IMR-90 (cell line): ENCODE data around the gene MXRA8. TPM values are rescaled to one million over a fixed set of nuclear protein-coding genes. Genes with fewer than 3 reads are reported as not detected.
A peak's percentile ranks its signal among the peaks of the same experiment; 100 is the strongest.

Source experiments
- ATAC-seq: fragments of 200-7000 bp; cut with Tn5 transposase; 2 replicates; pipeline ENCODE4 v1.9.1; 2020; ENCODE audit warnings: low read depth, mild to moderate bottlenecking, moderate library complexity
- BruUV-seq: library from RNA; stranded (reverse); fragments of 400-500 nt; replicated peaks from 2 replicates; lab custom pipeline; 2021; lab: Mats Ljungman, UMichigan
- CTCF ChIA-PET: fragments of 300-600 bp; formaldehyde crosslinking; extraction: SDS; loops from one replicate; lab custom pipeline; 2021; ENCODE audit warnings: antibody characterized with exemption; lab: Yijun Ruan, JAX
- POLR2A ChIA-PET: fragments of 300-600 bp; sonication (Branson Sonifier 250); formaldehyde crosslinking; loops from one replicate; lab custom pipeline; 2022; ENCODE audit warnings: antibody characterized with exemption; ENCODE audit not compliant: unreplicated experiment; lab: Charles Lee
- DNase-seq: peaks from one replicate; pipeline ENCODE4 v3.0.0; 2013
- H2AFZ ChIP-seq: replicated peaks from 2 replicates; pipeline ENCODE3; 2013; ENCODE audit warnings: low read length, mild to moderate bottlenecking; ENCODE audit not compliant: poor library complexity
- H2AK5ac ChIP-seq: 2 replicates; pipeline ENCODE4 v1.6.1; 2013; ENCODE audit warnings: low read depth, low read length, inconsistent platforms
- H2AK9ac ChIP-seq: replicated peaks from 2 replicates; pipeline ENCODE3; 2013; ENCODE audit warnings: mild to moderate bottlenecking, low read depth, low read length, moderate library complexity; ENCODE audit not compliant: poor library complexity
- H2BK120ac ChIP-seq: 2 replicates; pipeline ENCODE4 v1.6.1; 2013; ENCODE audit warnings: low read depth, low read length, inconsistent platforms
- H2BK15ac ChIP-seq: 3 replicates; pipeline ENCODE4 v1.6.1; 2013; ENCODE audit warnings: low read depth, low read length, inconsistent platforms
- H2BK20ac ChIP-seq: 2 replicates; pipeline ENCODE4 v1.6.1; 2013; ENCODE audit warnings: low read depth, mild to moderate bottlenecking, inconsistent platforms, low read length, moderate library complexity
- H2BK5ac ChIP-seq: 2 replicates; pipeline ENCODE4 v1.6.1; 2013; ENCODE audit warnings: mild to moderate bottlenecking, low read depth, low read length, inconsistent platforms; ENCODE audit not compliant: poor library complexity, severe bottlenecking
- H3K14ac ChIP-seq: replicated peaks from 2 replicates; pipeline ENCODE4 v1.6.1; 2013; ENCODE audit warnings: low read depth, low read length, inconsistent platforms
- H3K18ac ChIP-seq: 2 replicates; pipeline ENCODE4 v1.6.1; 2013; ENCODE audit warnings: low read depth, low read length, control low read depth
- H3K23ac ChIP-seq: 2 replicates; pipeline ENCODE4 v1.6.1; 2013; ENCODE audit warnings: low read depth, low read length, inconsistent platforms
- H3K27ac ChIP-seq: 2 replicates; pipeline ENCODE4 v1.5.1; 2013; ENCODE audit warnings: mild to moderate bottlenecking, control low read depth, low read length; ENCODE audit not compliant: insufficient read depth
- H3K27me3 ChIP-seq: 2 replicates; pipeline ENCODE4 v1.6.1; 2013; ENCODE audit warnings: low read length; ENCODE audit not compliant: control insufficient read depth, insufficient read depth
- H3K36me3 ChIP-seq: 2 replicates; pipeline ENCODE4 v1.6.1; 2013; ENCODE audit warnings: low read length, mixed read lengths; ENCODE audit not compliant: control insufficient read depth, insufficient read depth
- H3K4ac ChIP-seq: 2 replicates; pipeline ENCODE4 v1.6.1; 2013; ENCODE audit warnings: low read depth, low read length, inconsistent platforms
- H3K4me1 ChIP-seq: 2 replicates; pipeline ENCODE4 v1.6.1; 2013; ENCODE audit warnings: low read length, mixed read lengths; ENCODE audit not compliant: control insufficient read depth, insufficient read depth
- H3K4me2 ChIP-seq: 2 replicates; pipeline ENCODE4 v1.6.1; 2013; ENCODE audit warnings: low read depth, mild to moderate bottlenecking, control low read depth, low read length, moderate library complexity
- H3K4me3 ChIP-seq: 2 replicates; pipeline ENCODE4 v1.5.1; 2013; ENCODE audit warnings: low read depth, mild to moderate bottlenecking, control low read depth, low read length, moderate library complexity; ENCODE audit not compliant: insufficient read depth
- H3K56ac ChIP-seq: 2 replicates; pipeline ENCODE4 v1.6.1; 2013; ENCODE audit warnings: low read length, inconsistent platforms; ENCODE audit not compliant: insufficient read depth; ENCODE audit errors: extremely low read depth
- H3K79me1 ChIP-seq, 2 experiments: 2 replicates each; pipeline ENCODE4 v1.6.1; 2013; ENCODE audit warnings: low read length in 2 of 2, inconsistent platforms in 1 of 2, low read depth in 1 of 2
- H3K9ac ChIP-seq: 2 replicates; pipeline ENCODE4 v1.6.1; 2013; ENCODE audit warnings: low read depth, low read length, control low read depth
- H3K9me1 ChIP-seq: 2 replicates; pipeline ENCODE4 v1.6.1; 2013; ENCODE audit warnings: low read length, inconsistent platforms; ENCODE audit not compliant: insufficient read depth
- H3K9me3 ChIP-seq: 2 replicates; pipeline ENCODE4 v1.6.1; 2013; ENCODE audit warnings: low read length; ENCODE audit not compliant: control insufficient read depth, insufficient read depth
- H4K20me1 ChIP-seq: 2 replicates; pipeline ENCODE4 v1.6.1; 2013; ENCODE audit warnings: low read length, inconsistent platforms; ENCODE audit not compliant: insufficient read depth
- H4K5ac ChIP-seq: 2 replicates; pipeline ENCODE4 v1.6.1; 2013; ENCODE audit warnings: mild to moderate bottlenecking, low read depth, low read length, control low read depth
- H4K8ac ChIP-seq, 2 experiments: 2 replicates each; pipeline ENCODE4 v1.6.1; 2013; ENCODE audit warnings: low read depth in 2 of 2, low read length in 2 of 2, control low read depth in 1 of 2, inconsistent platforms in 1 of 2
- H4K91ac ChIP-seq: 2 replicates; pipeline ENCODE4 v1.6.1; 2013; ENCODE audit warnings: low read depth, low read length, inconsistent platforms; ENCODE audit not compliant: insufficient read depth
- CEBPB ChIP-seq: IDR thresholded peaks from 2 replicates; pipeline ENCODE4 v1.6.1; 2012; ENCODE audit warnings: low read depth, low read length, improper control_type of control experiment
- NFE2L2 ChIP-seq: fragments of 150-350 bp; IDR thresholded peaks from 2 replicates; pipeline ENCODE4 v1.6.1; 2016; ENCODE audit warnings: low read depth, mild to moderate bottlenecking, low read length
- WGBS, 2 experiments: methylation state at CpG; one replicate each; pipeline versions ENCODE4 v1.1.5 to v1.1.7; 2013; ENCODE audit warnings: missing lambda C conversion rate in 2 of 2; ENCODE audit not compliant: insufficient read length in 1 of 2; ENCODE audit errors: extremely low coverage in 2 of 2; 5-methylcytosine and 5-hydroxymethylcytosine counted together
- dilution Hi-C: fragments of 300-500 bp; cut with HindIII; formaldehyde crosslinking; loops from one replicate; pipeline ENCODE4 v1.14.3; 2018; ENCODE audit warnings: low sequenced_read_pairs; ENCODE audit not compliant: unreplicated experiment
- in situ Hi-C: fragments of 300-500 bp; cut with MboI; formaldehyde crosslinking; loops from 3 replicates; pipeline ENCODE4 v1.14.3; 2019; ENCODE audit warnings: low sequenced_read_pairs, inconsistent platforms, mixed read lengths
- intact Hi-C: fragments of 100-400 bp; cut with micrococcal nuclease; formaldehyde crosslinking; loops from 2 replicates; pipeline ENCODE4 v1.10.0; 2022
- polyA plus RNA-seq, 3 experiments: library from polyadenylated mRNA; depleted of rRNA; stranded (reverse); fragments of >200 nt; gene quantifications; 2 replicates each; pipeline ENCODE4 v1.2.3, GENCODE V29; 2012; ENCODE audit warnings: low replicate concordance in 1 of 3
- total RNA-seq: library from RNA; depleted of rRNA; stranded (reverse); fragments of >200 nt; gene quantifications from 2 replicates; pipeline ENCODE4 v1.2.3, GENCODE V29; 2012

The MXRA8 gene
- total and polyA plus RNA-seq, 2 of the 4 experiments (the other 2 are of a cell fraction): 92.5 to 469 TPM

DNA sequence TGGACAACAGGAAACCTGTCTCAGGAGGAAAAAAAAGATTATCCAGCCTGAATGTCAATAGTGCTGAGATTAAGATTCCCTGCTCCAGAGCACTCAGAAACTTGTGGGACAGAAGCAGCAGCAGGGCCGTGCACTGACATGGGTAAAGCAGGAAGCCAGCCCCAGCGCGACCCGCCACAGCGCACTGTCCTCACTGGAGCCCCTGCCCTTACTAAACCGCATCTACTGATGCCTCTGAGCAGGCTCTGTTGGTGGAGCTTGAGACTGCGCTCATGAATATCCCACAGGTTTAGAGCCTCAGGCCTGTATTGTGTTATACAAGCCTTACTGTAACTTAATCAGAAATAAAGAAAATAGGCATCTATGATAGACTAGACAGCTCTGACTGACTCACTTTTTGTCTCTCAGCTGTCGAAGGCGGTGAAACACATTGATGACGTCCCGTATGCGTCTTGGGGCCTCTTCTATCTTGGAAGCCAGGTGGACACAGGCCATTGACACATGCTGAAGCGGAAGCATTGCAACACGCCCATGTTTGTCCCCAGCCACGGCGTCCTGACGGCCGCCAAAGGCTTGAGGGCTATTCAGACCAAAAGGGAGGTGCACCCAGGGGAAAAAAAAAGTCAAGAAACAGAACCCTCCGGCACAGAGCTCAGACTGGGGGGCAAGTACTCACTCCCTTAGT lies 39.6 kb upstream of the MXRA8 start:
- DNase-seq: peak; percentile 34
- no peak for TF ChIP-seq NFE2L2
- peak; percentile 63 for TF ChIP-seq CEBPB
- intact Hi-C loops: loop anchor here (2.0 kb wide), 2 partner anchors 49 to 73 kb away; partner anchors contain the start of genes ATAD3B and DVL1
- peak overlapping the region; percentile 96 for H3K9ac ChIP-seq
- H4K5ac ChIP-seq: peak overlapping the region; percentile 9; the same call in 1 of the 2 replicates
- no peak overlapping the region for H2BK120ac ChIP-seq
- H3K27me3 ChIP-seq: no peaks in the 10 kb centered on the region
- peak overlapping the region; percentile 91; the same call in 1 of the 2 replicates for H3K56ac ChIP-seq
- dilution Hi-C loops: no loop called here
- peaks cover 24 to 69% of the 10 kb centered on the region in 2 experiments for H3K79me1 ChIP-seq
- H4K8ac ChIP-seq: peak overlapping the region; percentile 63 to 79; a peak in 2 of 4 replicates
- ChIA-PET CTCF (interaction anchor here (1.0 kb wide), 1 partner anchor 22 kb away, joined by 4 read pairs; no protein-coding TSS in a partner anchor), POLR2A (no interaction called here)
- H4K20me1 ChIP-seq: peaks cover 41% of the 10 kb centered on the region; the same call in 1 of the 2 replicates
- H2AK5ac ChIP-seq: peak overlapping the region; percentile 91
- peak overlapping the region; percentile 87 for H3K14ac ChIP-seq
- H2BK20ac ChIP-seq: no peak overlapping the region
- no peak overlapping the region for H2BK15ac ChIP-seq
- H3K4ac ChIP-seq: peak overlapping the region; percentile 82
- peak overlapping the region; percentile 97 for H3K4me3 ChIP-seq
- WGBS, 2 experiments: 58% methylated on average over 12 of the region's 19 CpGs; no CpG with 5 or more reads in 1 of the 2 experiments
- peak overlapping the region; percentile 94 for H3K23ac ChIP-seq
- H3K4me1 ChIP-seq: peaks cover 12% of the 10 kb centered on the region
- ATAC-seq: no peak
- in situ Hi-C loops: no loop called here
- peak overlapping the region; percentile 94 for H2AFZ ChIP-seq
- peak overlapping the region; percentile 89 for H3K4me2 ChIP-seq
- H2BK5ac ChIP-seq: no peak overlapping the region
- H3K9me1 ChIP-seq: peaks cover 11% of the 10 kb centered on the region
- peak overlapping the region; percentile 99 for H2AK9ac ChIP-seq
- H3K36me3 ChIP-seq: peaks cover 55% of the 10 kb centered on the region
- H3K18ac ChIP-seq: no peak overlapping the region
- H3K9me3 ChIP-seq: no peaks in the 10 kb centered on the region
- H4K91ac ChIP-seq: peak overlapping the region; percentile 31
- H3K27ac ChIP-seq: peak overlapping the region; percentile 96
- BruUV-seq: no TSS peak
